SU-DHL-6 (cell line): ENCODE results near the gene C5AR1.

ENCODE experiments used
- EZH2phosphoT487 ChIP-seq: fragments of 200-600 bp; sonication (generic), shearing (Covaris generic); conservative IDR thresholded peaks from 2 replicates; pipeline ENCODE4 v1.6.1; 2018; ENCODE audit warnings: mild to moderate bottlenecking, antibody characterized with exemption, low read length, moderate library complexity, mixed read lengths
- TF ChIP-seq, protein P1 (sequence below): fragments of 200-600 bp; sonication (generic); IDR thresholded peaks from one replicate; pipeline ENCODE4 v1.5.1; 2017; ENCODE audit warnings: antibody characterized with exemption, mild to moderate bottlenecking, low read length, moderate library complexity; ENCODE audit not compliant: insufficient read depth, poor library complexity, severe bottlenecking

GRCh38 chr19:47275791-47276461 is 33.7 kb upstream of the C5AR1 start:
- TF ChIP-seq, protein P1, sequence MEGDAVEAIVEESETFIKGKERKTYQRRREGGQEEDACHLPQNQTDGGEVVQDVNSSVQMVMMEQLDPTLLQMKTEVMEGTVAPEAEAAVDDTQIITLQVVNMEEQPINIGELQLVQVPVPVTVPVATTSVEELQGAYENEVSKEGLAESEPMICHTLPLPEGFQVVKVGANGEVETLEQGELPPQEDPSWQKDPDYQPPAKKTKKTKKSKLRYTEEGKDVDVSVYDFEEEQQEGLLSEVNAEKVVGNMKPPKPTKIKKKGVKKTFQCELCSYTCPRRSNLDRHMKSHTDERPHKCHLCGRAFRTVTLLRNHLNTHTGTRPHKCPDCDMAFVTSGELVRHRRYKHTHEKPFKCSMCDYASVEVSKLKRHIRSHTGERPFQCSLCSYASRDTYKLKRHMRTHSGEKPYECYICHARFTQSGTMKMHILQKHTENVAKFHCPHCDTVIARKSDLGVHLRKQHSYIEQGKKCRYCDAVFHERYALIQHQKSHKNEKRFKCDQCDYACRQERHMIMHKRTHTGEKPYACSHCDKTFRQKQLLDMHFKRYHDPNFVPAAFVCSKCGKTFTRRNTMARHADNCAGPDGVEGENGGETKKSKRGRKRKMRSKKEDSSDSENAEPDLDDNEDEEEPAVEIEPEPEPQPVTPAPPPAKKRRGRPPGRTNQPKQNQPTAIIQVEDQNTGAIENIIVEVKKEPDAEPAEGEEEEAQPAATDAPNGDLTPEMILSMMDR, result no peak
- no peak for TF ChIP-seq EZH2phosphoT487
